NCI-H1105 (cell line): ENCODE data around the gene PARK7.

ENCODE experiments used
- DNase-seq: peaks from one replicate; lab custom pipeline; 2025; lab: John Stamatoyannopoulos, UW

The PARK7 gene

GRCh38 chr1:7984811-7985210, 23.3 kb downstream of the PARK7 start:
- DNase-seq, result no peak

DNA sequence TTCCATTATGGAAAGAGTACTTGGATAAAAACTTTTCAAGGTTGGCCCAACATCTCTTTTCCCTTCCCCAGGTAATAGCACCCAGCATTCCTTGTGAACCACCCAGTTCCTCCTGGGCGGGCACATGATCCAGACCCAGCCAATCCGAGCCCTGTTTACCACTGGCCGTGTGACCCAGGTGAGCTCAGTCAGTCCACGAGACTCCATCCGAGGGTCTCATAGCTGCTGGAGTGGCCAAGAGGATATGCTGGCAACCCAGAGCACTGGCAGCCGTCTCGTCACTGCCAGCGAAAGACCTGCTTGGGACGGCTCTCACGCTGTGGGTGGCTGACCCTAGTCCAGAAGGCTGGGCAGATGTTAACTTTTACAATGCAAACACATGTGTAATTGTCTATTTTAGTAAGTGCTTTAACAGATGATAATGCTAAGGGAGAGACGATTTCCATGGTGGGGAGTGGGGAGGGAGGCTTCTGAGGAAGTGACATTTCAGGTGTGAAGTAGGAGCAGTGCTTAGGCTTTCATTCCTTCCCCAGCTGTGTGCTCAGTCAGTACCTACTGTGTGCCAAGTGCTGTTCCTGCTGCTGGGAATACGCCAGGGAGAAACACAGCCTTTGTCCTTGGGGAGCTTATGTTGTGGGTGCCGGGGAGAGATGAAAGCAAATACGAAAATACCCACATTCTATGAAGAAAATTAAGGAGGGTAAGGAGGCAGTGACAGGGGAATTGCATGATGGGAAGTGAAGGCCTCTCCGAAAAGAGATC, 24.5 kb downstream of the PARK7 start:
- DNase-seq, result no peak

DNA sequence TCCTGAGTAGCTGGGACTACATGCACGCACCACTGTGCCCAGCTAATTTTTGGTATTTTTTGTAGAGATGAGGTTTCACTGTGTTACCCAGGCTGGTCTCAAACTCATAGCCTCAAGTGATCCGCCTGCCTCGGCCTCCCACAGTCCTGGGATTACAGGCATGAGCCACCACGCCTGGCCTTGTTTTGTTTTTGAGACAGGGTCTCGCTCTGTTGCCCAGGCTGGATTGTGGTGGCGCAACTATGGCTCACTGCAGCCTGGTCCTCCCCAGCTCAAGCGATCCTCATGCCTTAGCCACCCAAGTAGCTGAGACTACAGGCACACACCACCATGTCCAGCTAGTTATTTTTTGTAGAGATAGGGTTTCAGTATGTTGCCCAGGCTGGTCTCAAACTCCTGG, 26.0 kb downstream of the PARK7 start:
- DNase-seq, result no peak

DNA sequence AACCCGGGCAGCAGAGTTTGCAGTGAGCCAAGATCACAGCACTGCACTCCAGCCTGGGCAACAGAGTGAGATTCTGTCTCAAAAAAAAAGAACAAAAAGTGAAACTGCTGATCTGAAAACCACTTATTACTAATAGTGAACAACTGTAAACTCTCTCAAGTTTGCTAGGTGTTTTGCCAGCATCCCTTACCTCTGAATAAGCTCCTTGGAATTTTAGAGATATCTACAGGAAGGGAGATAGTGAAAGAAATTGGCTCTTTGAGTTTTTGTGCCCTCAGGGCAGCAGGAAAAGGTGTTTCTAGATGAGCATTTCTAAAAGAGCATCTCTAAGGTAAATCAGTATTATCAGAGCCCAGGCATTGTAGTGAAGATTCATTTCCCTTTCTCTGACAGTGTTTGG, 27.1 kb downstream of the PARK7 start:
- DNase-seq, result no peak

GRCh38 chr1:7989762-7990428, 28.4 kb downstream of the PARK7 start:
- no peak for DNase-seq

- DNase-seq, result no peak
Measured at GRCh38 chr1:7991504-7992440, 30.3 kb downstream of the PARK7 start.

DNA sequence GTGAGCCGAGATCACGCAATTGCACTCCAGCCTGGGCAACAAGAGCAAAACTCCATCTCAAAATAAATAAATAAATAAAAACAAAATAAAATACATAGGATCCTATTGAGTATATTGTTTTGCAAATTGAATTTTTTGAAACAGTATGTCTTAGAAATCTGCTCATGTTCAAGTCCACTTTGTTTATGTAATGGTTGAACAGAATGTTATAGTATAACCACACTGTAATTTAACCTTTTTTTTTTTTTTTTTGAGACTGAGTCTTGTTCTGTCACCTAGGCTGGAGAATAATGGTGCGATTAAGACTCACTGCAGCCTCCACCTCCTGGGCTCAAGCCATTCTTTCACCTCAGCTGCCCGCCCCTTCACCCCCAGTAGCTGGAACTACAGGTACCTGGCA, 31.4 kb downstream of the PARK7 start:
- no peak for DNase-seq

GRCh38 chr1:7993593-7994479, 32.3 kb downstream of the PARK7 start:
- no peak for DNase-seq

DNA sequence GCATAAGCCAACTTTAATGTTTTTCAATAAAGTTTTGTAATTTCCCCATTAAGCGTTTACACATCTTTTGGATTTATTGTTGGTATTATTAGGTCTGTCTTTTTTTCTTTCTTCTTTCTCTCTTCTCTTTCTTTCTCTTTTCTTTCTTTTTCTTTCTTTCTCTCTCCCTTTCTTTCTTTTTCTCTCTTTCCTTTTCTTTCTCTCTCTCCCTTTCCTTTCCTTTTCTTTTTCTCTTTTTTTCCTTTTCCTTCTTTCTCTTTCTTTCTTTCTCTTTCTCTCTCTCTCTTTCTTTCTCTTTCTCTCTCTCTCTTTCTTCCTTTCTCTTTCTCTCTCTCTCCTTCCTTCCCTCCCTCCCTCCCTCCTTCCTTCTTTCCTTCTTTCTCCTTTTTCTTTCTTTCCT, 33.3 kb downstream of the PARK7 start:
- no peak for DNase-seq

DNA sequence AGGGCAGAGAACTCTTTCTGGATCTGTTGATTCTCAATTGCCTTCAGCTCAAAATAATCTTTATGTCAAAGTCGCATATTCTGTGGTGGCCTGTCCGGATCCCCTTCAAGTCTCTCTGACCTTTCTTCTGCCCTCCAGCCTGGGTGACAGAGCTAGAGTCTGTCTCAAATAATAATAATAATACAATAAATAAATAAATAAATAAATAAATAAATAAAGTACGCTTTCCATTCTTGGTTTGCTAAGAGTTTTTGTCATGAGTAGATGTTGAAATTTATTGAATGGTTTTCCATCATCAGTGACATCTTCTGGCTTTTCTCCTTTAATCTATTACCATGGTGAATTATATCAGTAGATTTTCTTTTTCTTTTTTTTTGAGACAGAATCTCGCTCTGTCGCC, 33.9 kb downstream of the PARK7 start:
- no peak for DNase-seq

- no peak for DNase-seq
Measured at GRCh38 chr1:8002329-8002910, 40.9 kb downstream of the PARK7 start.

- no peak for DNase-seq
Measured at GRCh38 chr1:8002921-8003320, 41.4 kb downstream of the PARK7 start.

- DNase-seq, result no peak
Measured at GRCh38 chr1:8003438-8004112, 42.1 kb downstream of the PARK7 start.

DNA sequence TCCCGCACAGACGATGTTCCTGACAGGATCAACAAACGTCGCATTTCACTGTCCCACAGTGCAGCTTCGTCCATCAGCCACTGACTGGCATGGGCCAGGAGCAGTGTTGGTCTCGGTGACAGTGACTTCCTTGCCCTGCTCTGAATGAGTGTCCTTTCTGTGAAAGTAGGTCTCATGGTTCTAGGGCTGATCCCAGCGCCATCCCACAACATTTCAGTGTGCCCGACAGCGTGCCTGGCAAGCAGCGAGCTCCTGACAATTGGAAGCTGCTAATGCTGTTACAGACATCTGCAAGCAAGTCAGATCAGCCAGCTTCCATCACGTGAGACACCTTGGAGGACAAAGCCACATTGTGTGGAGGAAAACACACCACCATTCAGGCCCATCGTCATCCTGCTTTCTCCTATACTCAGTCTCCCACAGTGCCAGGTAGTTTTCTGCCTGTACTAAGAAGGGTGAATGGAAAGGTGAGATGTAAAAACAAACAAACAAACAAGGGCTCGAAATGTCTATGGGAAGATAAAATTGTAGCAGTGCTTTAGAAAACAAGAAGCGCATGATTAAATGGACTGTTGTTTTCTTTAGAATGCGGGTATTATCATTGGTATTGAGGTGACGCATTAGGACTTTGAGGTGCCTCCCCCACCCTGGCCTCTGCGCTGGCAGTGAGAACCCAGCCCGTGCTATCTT, 42.7 kb downstream of the PARK7 start:
- peak; percentile 16 for DNase-seq

GRCh38 chr1:8004803-8005573, 43.5 kb downstream of the PARK7 start:
- peak; percentile 87 for DNase-seq

DNA sequence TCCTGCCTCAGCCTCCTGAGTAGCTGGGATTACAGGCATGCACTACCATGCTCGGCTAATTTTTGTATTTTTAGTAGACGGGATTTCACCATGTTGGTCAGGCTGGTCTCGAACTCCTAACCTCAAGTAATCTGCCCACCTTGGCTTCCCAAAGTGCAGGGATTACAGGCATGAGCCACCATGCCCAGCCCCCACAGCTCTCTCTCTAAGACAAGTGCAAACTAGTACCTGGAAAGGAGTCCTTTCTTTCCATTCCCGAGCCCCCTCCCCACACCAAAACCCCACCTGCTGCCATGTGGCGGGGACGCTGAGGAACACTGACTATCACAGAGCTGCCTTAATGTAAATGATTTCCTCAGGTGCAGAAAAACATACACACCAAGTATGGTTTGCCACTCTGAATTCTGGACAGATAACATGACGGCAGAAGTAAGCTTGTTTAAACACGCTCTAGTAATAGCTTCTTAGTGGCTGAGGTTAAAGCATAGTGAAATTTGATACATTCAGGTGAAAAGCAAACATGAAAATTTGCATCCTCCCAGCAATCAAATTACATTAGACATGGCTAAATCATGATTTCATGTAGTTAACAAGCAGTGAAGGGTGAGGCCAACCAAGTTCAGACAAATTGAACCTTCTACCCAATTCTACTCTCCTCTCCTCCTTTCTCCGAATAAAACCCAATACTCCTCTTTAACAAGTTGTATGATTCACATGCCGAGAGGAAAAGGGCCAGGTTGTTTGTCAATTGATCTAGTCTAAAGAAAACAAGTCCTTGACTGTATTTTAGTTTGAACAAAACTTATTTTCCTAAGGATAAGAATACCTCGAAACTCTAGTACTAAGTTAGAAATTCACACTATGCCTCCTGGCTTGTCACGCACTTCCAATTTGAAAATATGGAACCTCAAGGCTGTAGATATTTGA, 44.8 kb downstream of the PARK7 start:
- peak; percentile 87 for DNase-seq

- no peak for DNase-seq
Measured at GRCh38 chr1:8009043-8010002, 47.8 kb downstream of the PARK7 start.
